ENCODE data around the gene RHOBTB1.
"Not testable (repeated sequence)": the region's sequence is repeated elsewhere in the genome, so short reads cannot be mapped to it uniquely, and the experiment has no call there.

RHOBTB1 gene

GRCh38 chr10:60845038-60845437, 98.9 kb downstream of the RHOBTB1 start:
- no peak for TF ChIP-seq CTCF (IDR thresholded peaks at IDR 0.05; ENCODE audit: low read depth, low read length)
- no peak overlapping the region for H3K4me3 ChIP-seq (replicated peaks in 1 of 2; ENCODE audit: low read depth in 2 of 2, low read length in 2 of 2)
- no peak for DNase-seq (ENCODE audit: low read depth in 2 of 2)

- H3K4me3 ChIP-seq (replicated peaks in 1 of 2; ENCODE audit: low read depth in 2 of 2, low read length in 2 of 2) = no peak overlapping the region
- no peak for DNase-seq (ENCODE audit: low read depth in 2 of 2)
- TF ChIP-seq CTCF (IDR thresholded peaks at IDR 0.05; ENCODE audit: low read depth, low read length) = no peak
Measured at GRCh38 chr10:60842694-60843093, 101.3 kb downstream of the RHOBTB1 start.

GRCh38 chr10:60841227-60841626, 102.8 kb downstream of the RHOBTB1 start:
- not testable (repeated sequence) for DNase-seq (ENCODE audit: low read depth in 2 of 2)

GRCh38 chr10:60835049-60835448, 108.9 kb downstream of the RHOBTB1 start:
- no peak for DNase-seq (ENCODE audit: low read depth in 2 of 2)
- H3K4me3 ChIP-seq (replicated peaks in 1 of 2; ENCODE audit: low read depth in 2 of 2, low read length in 2 of 2) = no peak overlapping the region
- no peak for TF ChIP-seq CTCF (IDR thresholded peaks at IDR 0.05; ENCODE audit: low read depth, low read length)

More at GRCh38 chr10:60841227-60841626, 102.8 kb downstream of the RHOBTB1 start:
- H3K4me3 ChIP-seq (replicated peaks in 1 of 2; ENCODE audit: low read depth in 2 of 2, low read length in 2 of 2) = not testable (repeated sequence)

- no peak for DNase-seq (ENCODE audit: low read depth in 2 of 2)
- H3K4me3 ChIP-seq (replicated peaks in 1 of 2; ENCODE audit: low read depth in 2 of 2, low read length in 2 of 2) = no peak overlapping the region
- no peak for TF ChIP-seq CTCF (IDR thresholded peaks at IDR 0.05; ENCODE audit: low read depth, low read length)
Measured at GRCh38 chr10:60834401-60834800, 109.6 kb downstream of the RHOBTB1 start.

GRCh38 chr10:60832136-60832535, 111.8 kb downstream of the RHOBTB1 start:
- not testable (repeated sequence) for DNase-seq (ENCODE audit: low read depth in 2 of 2); H3K4me3 ChIP-seq (replicated peaks in 1 of 2; ENCODE audit: low read depth in 2 of 2, low read length in 2 of 2)

GRCh38 chr10:60828489-60828852, 115.5 kb downstream of the RHOBTB1 start:
- peak; percentile 45 to 59 for DNase-seq (ENCODE audit: low read depth in 2 of 2)
- TF ChIP-seq CTCF (IDR thresholded peaks at IDR 0.05; ENCODE audit: low read depth, low read length) = no peak
- H3K4me3 ChIP-seq (replicated peaks in 1 of 2; ENCODE audit: low read depth in 2 of 2, low read length in 2 of 2) = no peak overlapping the region

GRCh38 chr10:60827791-60828488, 116.0 kb downstream of the RHOBTB1 start:
- no peak for TF ChIP-seq CTCF (IDR thresholded peaks at IDR 0.05; ENCODE audit: low read depth, low read length)

More at GRCh38 chr10:60827791-60828488, 116.0 kb downstream of the RHOBTB1 start:
- DNase-seq (ENCODE audit: low read depth in 2 of 2) = peak; percentile 89 to 90
- no peak overlapping the region for H3K4me3 ChIP-seq (replicated peaks in 1 of 2; ENCODE audit: low read depth in 2 of 2, low read length in 2 of 2)
